ENCODE measurements around the gene GDF10. TPM values are rescaled to one million over a fixed set of nuclear protein-coding genes. Genes with fewer than 3 reads are reported as not detected.

GDF10 gene
- total RNA-seq, 1 donor from 2014 or later, result 16.8 TPM

GRCh38 chr10:47288916-47289495 is 11.0 kb upstream of the GDF10 start:
- no peaks in the 10 kb centered on the region for H3K4me1 ChIP-seq
- H3K27me3 ChIP-seq, result no peaks in the 10 kb centered on the region
- no peak overlapping the region for H3K27ac ChIP-seq
- DNase-seq (no peak), ATAC-seq (no peak)
- H3K9me3 ChIP-seq, result no peaks in the 10 kb centered on the region
- H3K4me3 ChIP-seq, result no peak overlapping the region
- no peaks in the 10 kb centered on the region for H3K36me3 ChIP-seq
- intact Hi-C loops (cut with DNase I), result no loop called here
- no peak for TF ChIP-seq CTCF (IDR thresholded peaks at IDR 0.05)

- H3K36me3 ChIP-seq, result no peaks in the 10 kb centered on the region
Measured at GRCh38 chr10:47289921-47290320, 10.1 kb upstream of the GDF10 start.

GRCh38 chr10:47290338-47290737 is 9.7 kb upstream of the GDF10 start:
- H3K4me3 ChIP-seq, result no peak overlapping the region
- no peaks in the 10 kb centered on the region for H3K27me3 ChIP-seq
- intact Hi-C loops (cut with DNase I), result no loop called here
- no peak for ATAC-seq
- H3K4me1 ChIP-seq, result no peaks in the 10 kb centered on the region
- TF ChIP-seq CTCF (IDR thresholded peaks at IDR 0.05), result no peak
- H3K27ac ChIP-seq, result no peak overlapping the region
- no peaks in the 10 kb centered on the region for H3K36me3 ChIP-seq
- no peaks in the 10 kb centered on the region for H3K9me3 ChIP-seq
- DNase-seq, result no peak

More at GRCh38 chr10:47289921-47290320, 10.1 kb upstream of the GDF10 start:
- H3K4me3 ChIP-seq, result no peak overlapping the region
- no peak for DNase-seq
- H3K27me3 ChIP-seq, result no peaks in the 10 kb centered on the region
- H3K9me3 ChIP-seq, result no peaks in the 10 kb centered on the region
- ATAC-seq, result no peak
- intact Hi-C loops (cut with DNase I), result no loop called here
- H3K4me1 ChIP-seq, result no peaks in the 10 kb centered on the region
- no peak for TF ChIP-seq CTCF (IDR thresholded peaks at IDR 0.05)
- no peak overlapping the region for H3K27ac ChIP-seq

GRCh38 chr10:47291682-47292081 is 8.3 kb upstream of the GDF10 start:
- Histone ChIP-seq H3K9me3 (no peaks in the 10 kb centered on the region), H3K4me3 (no peak overlapping the region), H3K36me3 (no peaks in the 10 kb centered on the region), H3K27ac (no peak overlapping the region), H3K27me3 (no peaks in the 10 kb centered on the region), H3K4me1 (no peaks in the 10 kb centered on the region)
- DNase-seq (no peak), ATAC-seq (no peak)
- intact Hi-C loops (cut with DNase I), result no loop called here
- no peak for TF ChIP-seq CTCF (IDR thresholded peaks at IDR 0.05)

GRCh38 chr10:47294057-47294456 is 5.9 kb upstream of the GDF10 start:
- H3K4me1 ChIP-seq, result no peaks in the 10 kb centered on the region
- no peaks in the 10 kb centered on the region for H3K9me3 ChIP-seq
- H3K36me3 ChIP-seq, result no peaks in the 10 kb centered on the region
- no peak for DNase-seq
- no peak overlapping the region for H3K4me3 ChIP-seq
- H3K27me3 ChIP-seq, result no peaks in the 10 kb centered on the region
- no peak overlapping the region for H3K27ac ChIP-seq
- no peak for ATAC-seq
- TF ChIP-seq CTCF (IDR thresholded peaks at IDR 0.05), result no peak
- intact Hi-C loops (cut with DNase I), result no loop called here

GRCh38 chr10:47294501-47294900 is 5.5 kb upstream of the GDF10 start:
- no peaks in the 10 kb centered on the region for H3K9me3 ChIP-seq
- no peaks in the 10 kb centered on the region for H3K4me1 ChIP-seq
- TF ChIP-seq CTCF (IDR thresholded peaks at IDR 0.05), result no peak
- no peak overlapping the region for H3K4me3 ChIP-seq
- DNase-seq (peak; percentile 2), ATAC-seq (no peak)
- no peak overlapping the region for H3K27ac ChIP-seq
- no peaks in the 10 kb centered on the region for H3K36me3 ChIP-seq
- H3K27me3 ChIP-seq, result peaks cover 2% of the 10 kb centered on the region
- intact Hi-C loops (cut with DNase I), result no loop called here
